Large intestine (tissue), 3 donors: ENCODE results near the gene FTO. TPM values are rescaled to one million over a fixed set of nuclear protein-coding genes. Genes with fewer than 3 reads are reported as not detected.

Source experiments
- DNase-seq, 2 donors: peaks; one replicate each; pipeline versions ENCODE4 v3.0.0 to v3.0.0-alpha.2; 2013
- H3K27ac ChIP-seq: one replicate; pipeline ENCODE4 v1.5.1; 2013; ENCODE audit warnings: low read length
- H3K27me3 ChIP-seq: 2 replicates; pipeline ENCODE4 v1.6.1; 2013; ENCODE audit warnings: low read length; ENCODE audit not compliant: control insufficient read depth, insufficient read depth
- H3K36me3 ChIP-seq: 2 replicates; pipeline ENCODE4 v1.6.1; 2013; ENCODE audit warnings: low read length; ENCODE audit not compliant: control insufficient read depth, insufficient read depth
- H3K4me1 ChIP-seq: one replicate; pipeline ENCODE4 v1.6.1; 2013; ENCODE audit warnings: low read length; ENCODE audit not compliant: control insufficient read depth, insufficient read depth
- H3K4me3 ChIP-seq: one replicate; pipeline ENCODE4 v1.5.1; 2013; ENCODE audit warnings: low read length
- H3K9me3 ChIP-seq: one replicate; pipeline ENCODE4 v1.6.1; 2013; ENCODE audit warnings: mild to moderate bottlenecking, low read depth, low read length, moderate library complexity; ENCODE audit not compliant: control insufficient read depth
- WGBS: methylation state at CpG from one replicate; pipeline ENCODE4 v1.1.5; 2013; ENCODE audit warnings: low lambda C conversion rate; ENCODE audit not compliant: insufficient coverage; 5-methylcytosine and 5-hydroxymethylcytosine counted together
- polyA plus RNA-seq: library from polyadenylated mRNA; unstranded; fragments of 120-200 nt; gene quantifications from one replicate; pipeline ENCODE4 v1.2.1, GENCODE V29; 2013

The FTO gene
- polyA plus RNA-seq, 1 donor, result 43.1 TPM

- no peaks in the 10 kb centered on the region for H3K27me3 ChIP-seq
- no peaks in the 10 kb centered on the region for H3K4me1 ChIP-seq
- 92% methylated on average over 6 of the region's 11 CpGs for WGBS
- no peaks in the 10 kb centered on the region for H3K9me3 ChIP-seq
- H3K36me3 ChIP-seq, result no peaks in the 10 kb centered on the region
- no peak overlapping the region for H3K27ac ChIP-seq
- no peak for DNase-seq
- no peak overlapping the region for H3K4me3 ChIP-seq
Measured at GRCh38 chr16:54048586-54049495, 344.9 kb downstream of the FTO start.

- no peaks in the 10 kb centered on the region for H3K4me1 ChIP-seq
- H3K4me3 ChIP-seq, result no peak overlapping the region
- no CpG with 5 or more reads among the region's 8 CpGs for WGBS
- no peak for DNase-seq
- no peak overlapping the region for H3K27ac ChIP-seq
- no peaks in the 10 kb centered on the region for H3K36me3 ChIP-seq
- H3K9me3 ChIP-seq, result no peaks in the 10 kb centered on the region
- no peaks in the 10 kb centered on the region for H3K27me3 ChIP-seq
Measured at GRCh38 chr16:54049591-54050458, 345.9 kb downstream of the FTO start.

DNA sequence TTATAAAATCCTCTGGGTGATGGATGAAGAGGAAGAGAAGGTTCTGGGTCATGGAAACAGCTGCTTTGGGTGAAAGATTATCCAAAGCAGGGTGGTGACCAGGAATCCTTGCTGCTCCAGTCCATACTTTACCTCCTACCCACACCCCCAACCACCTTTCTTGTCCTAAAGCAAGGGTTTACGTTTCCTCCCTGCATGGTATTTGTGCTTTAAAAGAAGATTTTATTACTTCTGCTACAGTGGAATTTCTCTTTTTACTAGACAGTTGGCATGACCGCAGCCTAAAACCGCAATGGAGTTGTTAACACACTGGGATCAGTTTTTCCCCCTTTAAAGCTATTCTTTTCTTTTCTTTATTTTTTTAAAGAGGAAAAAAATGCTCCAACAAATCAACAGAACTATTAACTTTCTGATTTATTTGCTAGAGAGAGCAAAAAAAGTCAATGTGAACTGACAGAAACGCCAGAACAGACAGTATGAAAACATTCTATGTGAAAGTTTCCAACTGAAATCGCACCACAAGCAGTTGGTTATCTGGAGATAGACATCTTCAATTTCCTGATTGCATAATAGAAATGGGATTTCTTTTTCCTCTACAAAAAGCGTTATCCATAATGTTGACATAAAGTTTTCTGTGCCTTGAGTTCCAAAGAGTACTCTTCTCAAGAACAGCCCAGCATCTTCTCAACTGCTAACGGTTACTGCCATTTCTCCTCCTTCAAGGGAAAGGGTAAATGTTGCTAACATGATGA, 346.7 kb downstream of the FTO start:
- 65% methylated on average over 5 of the region's 7 CpGs for WGBS
- H3K9me3 ChIP-seq, result no peaks in the 10 kb centered on the region
- no peaks in the 10 kb centered on the region for H3K36me3 ChIP-seq
- no peaks in the 10 kb centered on the region for H3K4me1 ChIP-seq
- DNase-seq, result no peak
- no peaks in the 10 kb centered on the region for H3K27me3 ChIP-seq
- no peak overlapping the region for H3K4me3 ChIP-seq
- H3K27ac ChIP-seq, result no peak overlapping the region

GRCh38 chr16:54051821-54052220, 347.9 kb downstream of the FTO start:
- no peaks in the 10 kb centered on the region for H3K36me3 ChIP-seq
- no peaks in the 10 kb centered on the region for H3K4me1 ChIP-seq
- H3K27ac ChIP-seq, result no peak overlapping the region
- WGBS, result no CpG with 5 or more reads among the region's 5 CpGs
- H3K9me3 ChIP-seq, result no peaks in the 10 kb centered on the region
- no peak for DNase-seq
- no peaks in the 10 kb centered on the region for H3K27me3 ChIP-seq
- no peak overlapping the region for H3K4me3 ChIP-seq

- no peaks in the 10 kb centered on the region for H3K27me3 ChIP-seq
- no peak overlapping the region for H3K27ac ChIP-seq
- H3K9me3 ChIP-seq, result no peaks in the 10 kb centered on the region
- no peak overlapping the region for H3K4me3 ChIP-seq
- no CpG with 5 or more reads among the region's 5 CpGs for WGBS
- DNase-seq, result no peak
- no peaks in the 10 kb centered on the region for H3K4me1 ChIP-seq
- H3K36me3 ChIP-seq, result no peaks in the 10 kb centered on the region
Measured at GRCh38 chr16:54052271-54052670, 348.3 kb downstream of the FTO start.

- no peak for DNase-seq
- H3K4me1 ChIP-seq, result no peaks in the 10 kb centered on the region
- no peaks in the 10 kb centered on the region for H3K27me3 ChIP-seq
- no peaks in the 10 kb centered on the region for H3K36me3 ChIP-seq
- 100% methylated on average over 1 of the region's 16 CpGs for WGBS
- no peak overlapping the region for H3K4me3 ChIP-seq
- no peak overlapping the region for H3K27ac ChIP-seq
- no peaks in the 10 kb centered on the region for H3K9me3 ChIP-seq
Measured at GRCh38 chr16:54053891-54054820, 350.2 kb downstream of the FTO start.

DNA sequence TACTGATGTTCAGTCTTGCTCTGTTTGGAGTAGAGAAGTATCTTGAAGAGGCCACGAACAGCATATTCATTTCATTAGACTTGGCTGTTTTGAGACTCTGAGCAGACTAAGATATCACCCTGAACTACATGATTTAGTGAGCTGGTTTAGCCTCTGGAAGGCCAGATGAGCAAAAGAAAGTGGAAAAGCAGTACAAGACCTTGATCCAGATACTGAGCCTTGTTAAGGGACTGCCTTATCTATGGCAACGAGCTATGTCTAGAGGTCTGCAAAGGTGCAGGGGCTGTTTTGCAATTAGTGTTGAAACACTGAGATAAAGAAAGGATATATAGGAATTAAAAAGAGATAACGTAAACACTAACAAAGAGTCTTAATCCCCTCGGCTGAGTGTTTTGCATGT, 351.2 kb downstream of the FTO start:
- DNase-seq, result no peak
- Histone ChIP-seq H3K9me3 (no peaks in the 10 kb centered on the region), H3K4me1 (no peaks in the 10 kb centered on the region), H3K36me3 (no peaks in the 10 kb centered on the region), H3K27ac (no peak overlapping the region), H3K4me3 (no peak overlapping the region), H3K27me3 (no peaks in the 10 kb centered on the region)
- 48% methylated on average over 3 of the region's 4 CpGs for WGBS

DNA sequence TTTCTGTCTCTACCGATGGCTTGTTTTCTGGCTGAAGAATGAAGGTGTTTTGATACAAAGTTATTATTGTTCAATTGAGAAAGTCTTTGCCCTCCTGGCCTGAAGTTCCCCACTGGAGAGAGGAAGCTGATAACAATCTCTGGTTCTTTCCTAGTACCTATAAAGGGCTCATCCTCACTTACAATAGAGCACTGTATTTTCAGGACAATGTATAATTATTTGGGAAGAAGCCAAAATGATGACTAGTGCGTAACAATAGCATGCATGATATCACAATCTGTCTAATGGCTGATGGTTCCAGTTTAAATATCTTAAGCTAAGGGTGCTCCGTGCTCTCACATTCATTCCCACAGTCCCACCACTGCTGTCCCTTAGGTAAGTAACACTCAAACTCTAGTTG, 351.9 kb downstream of the FTO start:
- Histone ChIP-seq H3K36me3 (no peaks in the 10 kb centered on the region), H3K9me3 (no peaks in the 10 kb centered on the region), H3K4me3 (no peak overlapping the region), H3K4me1 (no peaks in the 10 kb centered on the region), H3K27ac (no peak overlapping the region), H3K27me3 (no peaks in the 10 kb centered on the region)
- 100% methylated on average over 1 of the region's 3 CpGs for WGBS
- DNase-seq, result no peak

DNA sequence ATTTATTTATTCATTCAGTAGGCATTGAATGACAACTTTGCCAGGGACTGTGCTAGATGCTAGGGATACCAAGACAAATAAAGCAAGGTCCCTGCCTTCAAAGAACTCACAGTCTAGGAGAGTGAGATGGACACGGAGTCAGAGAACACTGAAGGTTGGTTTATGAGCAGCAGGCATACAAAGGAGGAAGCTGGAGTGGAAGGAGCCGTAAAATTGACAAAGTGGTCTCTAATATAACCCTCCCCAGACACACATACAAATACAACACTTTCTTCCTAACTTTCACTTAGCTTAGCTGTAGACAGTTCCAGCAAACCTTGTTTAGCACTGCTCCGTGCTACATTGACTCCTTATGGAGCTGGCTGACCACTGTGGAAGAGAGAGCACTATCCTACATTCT, 353.0 kb downstream of the FTO start:
- Histone ChIP-seq H3K4me3 (no peak overlapping the region), H3K27me3 (no peaks in the 10 kb centered on the region), H3K4me1 (no peaks in the 10 kb centered on the region), H3K27ac (no peak overlapping the region), H3K36me3 (no peaks in the 10 kb centered on the region), H3K9me3 (no peaks in the 10 kb centered on the region)
- DNase-seq, result no peak
- no CpG with 5 or more reads among the region's 3 CpGs for WGBS
